Nephron (organoid): Measurements from ENCODE around the gene B3GLCT.

Experiments
- H3K27ac Mint-ChIP-seq, 3 experiments: 2 replicates each; pipeline ENCODE4 v1.8.0; 2020; ENCODE audit warnings: mixed read lengths in 3 of 3, mild to moderate bottlenecking in 2 of 3, moderate library complexity in 1 of 3
- H3K27me3 Mint-ChIP-seq: 2 replicates; pipeline ENCODE4 v1.8.0; 2021; ENCODE audit warnings: low read depth, mild to moderate bottlenecking, moderate library complexity, mixed read lengths
- H3K36me3 Mint-ChIP-seq: 2 replicates; pipeline ENCODE4 v1.8.0; 2020; ENCODE audit warnings: low read depth, mixed read lengths
- H3K4me1 Mint-ChIP-seq: 2 replicates; pipeline ENCODE4 v1.8.0; 2020; ENCODE audit warnings: mixed read lengths
- H3K4me3 Mint-ChIP-seq, 3 experiments: 2 replicates each; pipeline ENCODE4 v1.8.0; 2020; ENCODE audit warnings: mild to moderate bottlenecking in 3 of 3, mixed read lengths in 3 of 3, moderate library complexity in 2 of 3
- H3K9me3 Mint-ChIP-seq: 2 replicates; pipeline ENCODE4 v1.8.0; 2020; ENCODE audit warnings: mixed read lengths
- CTCF ChIP-seq, 3 experiments: fragments of 200-600 bp; sonication (generic); IDR thresholded peaks; one replicate each; pipeline ENCODE4 v1.5.0; 2021; ENCODE audit warnings: antibody characterized with exemption in 3 of 3; ENCODE audit not compliant: unreplicated experiment in 3 of 3

B3GLCT gene

DNA sequence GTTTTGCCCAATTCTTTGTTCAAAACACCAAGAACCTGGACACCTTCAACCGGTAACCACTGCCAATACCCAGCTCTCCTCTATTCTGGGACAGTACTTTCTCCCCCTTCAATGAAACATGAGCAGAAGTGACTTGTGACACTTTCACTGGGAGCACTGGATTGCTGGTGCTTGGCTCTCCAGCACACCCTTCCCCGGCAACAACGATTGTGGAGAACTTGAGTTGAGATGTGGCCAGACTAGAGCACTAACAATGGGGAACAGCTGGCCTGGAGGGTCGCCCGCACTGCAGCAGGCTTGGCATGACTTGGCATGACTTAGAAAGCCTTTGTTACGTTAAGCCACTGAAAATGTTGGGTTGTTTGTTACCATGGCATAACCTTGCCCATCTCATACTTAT, 7.5 kb upstream of the B3GLCT start:
- Mint-ChIP-seq H3K36me3 (peaks cover 7% of the 10 kb centered on the region), H3K27ac (no peak overlapping the region), H3K4me3 (no peak overlapping the region), H3K4me1 (peaks cover 9% of the 10 kb centered on the region), H3K27me3 (peaks cover 3% of the 10 kb centered on the region), H3K9me3 (peaks cover 9% of the 10 kb centered on the region)
- no peak for TF ChIP-seq CTCF (IDR thresholded peaks at IDR 0.05; ENCODE audit: unreplicated experiment in 3 of 3)

DNA sequence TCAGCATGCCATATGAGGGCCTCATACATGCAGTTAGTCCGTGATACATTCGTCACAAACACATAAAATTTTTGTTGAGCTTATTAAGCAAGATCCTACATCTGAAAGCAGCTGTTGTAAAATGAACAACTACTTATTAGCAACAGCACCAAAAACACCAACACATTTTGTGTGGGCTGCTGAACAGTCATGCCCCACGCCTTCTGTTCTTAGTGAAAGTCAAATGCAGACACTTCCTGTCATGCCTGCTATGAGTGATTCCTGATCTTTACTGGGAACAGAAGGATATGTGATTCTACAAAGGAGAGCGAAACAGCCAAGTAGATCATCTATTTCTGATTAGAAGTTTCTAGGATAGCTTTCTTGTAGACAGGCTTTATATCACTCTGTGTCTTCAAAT, 4.2 kb upstream of the B3GLCT start:
- peaks cover 3% of the 10 kb centered on the region for H3K9me3 Mint-ChIP-seq
- H3K27me3 Mint-ChIP-seq = no peaks in the 10 kb centered on the region
- no peak overlapping the region for H3K4me3 Mint-ChIP-seq
- no peak overlapping the region for H3K27ac Mint-ChIP-seq
- peaks cover 12% of the 10 kb centered on the region for H3K4me1 Mint-ChIP-seq
- H3K36me3 Mint-ChIP-seq = peaks cover 7% of the 10 kb centered on the region
- no peak for TF ChIP-seq CTCF (IDR thresholded peaks at IDR 0.05; ENCODE audit: unreplicated experiment in 3 of 3)

DNA sequence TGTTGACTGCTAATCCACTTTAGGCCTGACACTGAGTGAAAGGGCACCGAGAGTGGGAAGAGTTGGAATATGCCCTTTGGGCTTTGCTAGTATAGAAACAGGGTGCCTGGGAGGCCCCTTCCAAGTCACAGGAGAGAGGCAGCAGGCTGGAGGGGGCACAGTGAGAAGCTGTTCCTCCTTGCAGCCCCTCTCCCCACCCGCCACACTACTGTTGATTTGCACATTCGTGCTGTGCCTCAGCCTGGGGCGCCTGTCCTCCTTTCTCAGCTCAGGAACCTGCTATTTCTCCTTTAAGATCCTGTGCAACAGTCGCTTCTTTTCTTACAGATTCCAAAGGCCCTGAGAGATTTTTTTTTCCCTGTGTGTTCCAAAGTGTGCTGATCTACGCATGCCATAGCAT, 2.8 kb upstream of the B3GLCT start:
- H3K27me3 Mint-ChIP-seq = peaks cover 4% of the 10 kb centered on the region
- H3K36me3 Mint-ChIP-seq = peaks cover 7% of the 10 kb centered on the region
- peaks cover 24% of the 10 kb centered on the region for H3K4me1 Mint-ChIP-seq
- no peak overlapping the region for H3K4me3 Mint-ChIP-seq
- no peak for TF ChIP-seq CTCF (IDR thresholded peaks at IDR 0.05; ENCODE audit: unreplicated experiment in 3 of 3)
- no peak overlapping the region for H3K27ac Mint-ChIP-seq
- peaks cover 3% of the 10 kb centered on the region for H3K9me3 Mint-ChIP-seq

- H3K4me3 Mint-ChIP-seq = peak overlapping the region; percentile 69 to 83 (median 74)
- H3K9me3 Mint-ChIP-seq = no peaks in the 10 kb centered on the region
- no peak for TF ChIP-seq CTCF (IDR thresholded peaks at IDR 0.05; ENCODE audit: unreplicated experiment in 3 of 3)
- H3K36me3 Mint-ChIP-seq = peaks cover 7% of the 10 kb centered on the region
- H3K27me3 Mint-ChIP-seq = peaks cover 4% of the 10 kb centered on the region
- peak overlapping the region; percentile 28 to 59 (median 52) for H3K27ac Mint-ChIP-seq
- H3K4me1 Mint-ChIP-seq = peaks cover 30% of the 10 kb centered on the region
Observed at GRCh38 chr13:31198519-31198918, 1.3 kb upstream of the B3GLCT start.

- H3K36me3 Mint-ChIP-seq = peaks cover 7% of the 10 kb centered on the region
Observed at GRCh38 chr13:31199527-31199848, 287 bp upstream of the B3GLCT start.

More at GRCh38 chr13:31199527-31199848, 287 bp upstream of the B3GLCT start:
- Mint-ChIP-seq H3K4me1 (peaks cover 39% of the 10 kb centered on the region), H3K4me3 (peak overlapping the region; percentile 83 to 89 (median 88)), H3K27me3 (peaks cover 4% of the 10 kb centered on the region), H3K27ac (peak overlapping the region; percentile 28 to 87 (median 81)), H3K9me3 (no peaks in the 10 kb centered on the region)
- TF ChIP-seq CTCF (IDR thresholded peaks at IDR 0.05; ENCODE audit: unreplicated experiment in 3 of 3) = no peak
